Gastroesophageal sphincter (tissue), 4 donors: ENCODE results near the gene RAP1GAP2. TPM values are rescaled to one million over a fixed set of nuclear protein-coding genes. Genes with fewer than 3 reads are reported as not detected.
A peak's percentile ranks its signal among the peaks of the same experiment; 100 is the strongest.

ENCODE experiments used
- ATAC-seq: fragments of 150-250 bp; one replicate; pipeline ENCODE4 v1.9.1; 2016; ENCODE audit warnings: mild to moderate bottlenecking, moderate library complexity
- H3K27ac ChIP-seq, 4 donors: fragments of 200-600 bp; sonication (generic) in 3 of 4; 1 replicate in 3 of 4; 2 replicates in 1 of 4; pipeline ENCODE4 v1.5.1; 2016 to 2019
- H3K27me3 ChIP-seq: fragments of 200-600 bp; sonication (generic); one replicate; pipeline ENCODE4 v1.5.1; 2019
- H3K36me3 ChIP-seq, 2 donors: fragments of 200-600 bp; sonication (generic); one replicate each; pipeline ENCODE4 v1.5.1; 2019; ENCODE audit warnings: control low read depth in 1 of 2
- H3K4me1 ChIP-seq, 3 donors: fragments of 200-600 bp; sonication (generic); 1 replicate in 2 of 3; 2 replicates in 1 of 3; pipeline ENCODE4 v1.5.1; 2016 to 2019; ENCODE audit warnings: control low read depth in 2 of 3
- H3K4me3 ChIP-seq, 2 donors: fragments of 200-600 bp; sonication (generic); one replicate each; pipeline ENCODE4 v1.5.1; 2019; ENCODE audit warnings: mild to moderate bottlenecking in 1 of 2, moderate library complexity in 1 of 2
- H3K9me3 ChIP-seq, 3 donors: fragments of 200-600 bp; sonication (generic); one replicate each; pipeline ENCODE4 v1.5.1; 2017 to 2019; ENCODE audit warnings: control low read depth in 2 of 3
- CTCF ChIP-seq, 4 experiments: fragments of 200-600 bp in 2 of 4; fragments of 450-650 bp in 2 of 4; sonication (generic) in 1 of 4; IDR thresholded peaks; one replicate each; pipeline ENCODE4 v1.5.1; 2017 to 2019; ENCODE audit warnings: antibody characterized with exemption in 4 of 4, mild to moderate bottlenecking in 2 of 4, moderate library complexity in 2 of 4
- EP300 ChIP-seq: sonication (generic); formaldehyde crosslinking; IDR thresholded peaks from one replicate; pipeline ENCODE4 v1.6.1; 2017; ENCODE audit warnings: antibody characterized with exemption, mild to moderate bottlenecking
- POLR2A ChIP-seq, 2 donors: fragments of 450-650 bp; IDR thresholded peaks; one replicate each; pipeline ENCODE4 v1.6.1; 2017; ENCODE audit warnings: antibody characterized with exemption in 2 of 2, mild to moderate bottlenecking in 2 of 2, moderate library complexity in 1 of 2
- POLR2AphosphoS5 ChIP-seq: sonication (generic); formaldehyde crosslinking; IDR thresholded peaks from one replicate; pipeline ENCODE4 v1.6.1; 2017; ENCODE audit warnings: antibody characterized with exemption
- WGBS, 2 donors: methylation state at CpG; one replicate each; pipeline ENCODE4 v1.1.5; 2018; ENCODE audit warnings: low coverage in 1 of 2; 5-methylcytosine and 5-hydroxymethylcytosine counted together
- total RNA-seq, 4 donors: library from RNA; depleted of rRNA; stranded (reverse); fragments of >200 nt; gene quantifications; one replicate each; pipeline ENCODE4 v1.1.0, GENCODE V29; 2016

RAP1GAP2 gene
- total RNA-seq, 4 donors from 2014 or later, result 8.8 to 19.5 (median 11.3) TPM

DNA sequence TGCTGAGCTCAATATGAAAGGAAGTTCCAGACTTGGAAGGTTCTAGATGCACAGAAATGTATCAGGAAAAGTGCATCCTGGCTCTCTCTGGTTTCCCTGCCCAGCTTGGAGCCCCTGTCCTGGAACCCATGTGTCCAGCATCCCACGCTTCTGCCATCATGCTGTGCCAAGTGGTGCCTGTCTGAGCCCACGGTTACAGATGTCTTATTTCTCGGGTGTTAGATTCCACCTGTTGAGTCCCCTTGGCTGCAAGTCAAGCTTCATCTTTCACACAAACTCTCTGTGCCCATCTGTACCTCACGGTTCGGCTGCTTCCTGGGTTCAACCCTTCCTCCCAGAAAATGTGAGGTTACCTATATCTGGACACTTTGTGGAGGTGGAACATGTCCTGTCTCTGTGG lies 244.6 kb downstream of the RAP1GAP2 start:
- Histone ChIP-seq H3K4me1 (no peaks in the 10 kb centered on the region), H3K4me3 (no peak overlapping the region), H3K27me3 (peaks cover 44% of the 10 kb centered on the region), H3K27ac (no peak overlapping the region), H3K9me3 (peaks cover 0 to 18% (median 0%) of the 10 kb centered on the region in 3 donors), H3K36me3 (no peaks in the 10 kb centered on the region)
- TF ChIP-seq POLR2AphosphoS5 (no peak), POLR2A (IDR thresholded peaks at IDR 0.05) (no peak), CTCF (IDR thresholded peaks at IDR 0.05) (no peak), EP300 (no peak)
- 51 to 53% methylated on average over 5 of the region's 5 CpGs for WGBS, 2 donors
- no peak for ATAC-seq

DNA sequence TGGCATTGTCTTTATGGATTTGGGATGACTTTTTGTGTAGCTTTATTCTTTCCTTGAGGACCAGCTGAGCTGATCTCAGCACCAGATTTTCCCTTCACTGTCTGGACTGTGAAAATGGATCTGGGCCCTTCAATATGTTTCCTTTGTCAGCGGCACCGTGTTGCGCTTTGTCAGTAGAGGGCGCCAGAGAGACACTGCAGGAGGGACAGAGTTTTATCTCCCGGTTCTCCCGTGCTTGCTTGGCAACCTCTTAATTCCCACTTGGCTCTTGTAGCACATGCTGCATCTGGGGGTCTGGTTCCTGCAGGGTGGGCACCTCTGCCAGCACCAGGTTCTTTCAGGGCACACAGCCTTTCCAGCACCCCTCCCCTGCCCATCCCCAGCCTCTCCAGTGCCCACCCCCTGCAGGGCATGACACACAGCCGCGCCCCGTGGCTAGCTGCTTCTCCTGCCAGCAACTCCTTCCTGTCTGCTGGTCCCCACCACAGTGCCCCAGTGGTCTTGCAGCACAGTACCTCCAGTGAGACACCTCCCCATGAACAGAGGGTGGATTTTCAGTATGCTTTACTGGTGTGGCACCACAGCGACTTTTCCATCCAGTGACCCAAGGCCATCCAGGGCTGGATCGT lies 247.6 kb downstream of the RAP1GAP2 start:
- 50 to 53% methylated on average over 5 to 7 of the region's 11 CpGs for WGBS, 2 donors
- peaks cover 0 to 18% (median 0%) of the 10 kb centered on the region in 3 donors for H3K9me3 ChIP-seq
- H3K4me3 ChIP-seq, result no peak overlapping the region
- no peak overlapping the region for H3K27ac ChIP-seq
- H3K27me3 ChIP-seq, result peaks cover 38% of the 10 kb centered on the region
- H3K4me1 ChIP-seq, result peaks cover 0 to 8% (median 0%) of the 10 kb centered on the region in 3 donors
- no peak for ATAC-seq
- H3K36me3 ChIP-seq, result no peaks in the 10 kb centered on the region
- TF ChIP-seq CTCF (IDR thresholded peaks at IDR 0.05), result no peak
- no peak for TF ChIP-seq POLR2AphosphoS5
- no peak for TF ChIP-seq EP300
- TF ChIP-seq POLR2A (IDR thresholded peaks at IDR 0.05), result no peak

DNA sequence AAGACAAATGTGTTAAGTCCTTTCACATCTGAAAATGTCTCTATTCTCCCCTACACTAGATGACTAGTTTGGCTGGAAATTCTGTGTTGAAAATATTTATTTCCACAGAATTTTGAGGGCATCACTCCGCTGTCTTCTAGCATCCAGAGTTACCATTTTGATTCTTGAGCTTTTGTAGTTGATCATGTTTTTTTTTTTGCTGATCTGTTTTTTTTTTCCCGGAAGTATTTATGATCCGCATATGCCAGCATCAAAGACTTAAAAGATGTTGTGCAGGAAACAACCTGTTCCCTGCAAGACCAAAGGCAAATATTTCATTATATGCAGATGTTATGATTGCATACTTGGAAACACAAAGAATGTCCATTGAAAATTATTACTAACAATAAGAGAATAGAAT lies 250.5 kb downstream of the RAP1GAP2 start:
- H3K4me1 ChIP-seq, result peaks cover 0 to 14% (median 0%) of the 10 kb centered on the region in 3 donors
- no peak overlapping the region for H3K27ac ChIP-seq
- no peak overlapping the region for H3K4me3 ChIP-seq
- TF ChIP-seq CTCF (IDR thresholded peaks at IDR 0.05) (no peak), EP300 (no peak), POLR2A (IDR thresholded peaks at IDR 0.05) (no peak), POLR2AphosphoS5 (no peak)
- H3K36me3 ChIP-seq, result no peaks in the 10 kb centered on the region
- WGBS, 2 donors, result 76 to 80% methylated on average over 3 of the region's 3 CpGs
- no peak for ATAC-seq
- H3K27me3 ChIP-seq, result peaks cover 20% of the 10 kb centered on the region
- H3K9me3 ChIP-seq, result peaks cover 0 to 18% (median 0%) of the 10 kb centered on the region in 3 donors

DNA sequence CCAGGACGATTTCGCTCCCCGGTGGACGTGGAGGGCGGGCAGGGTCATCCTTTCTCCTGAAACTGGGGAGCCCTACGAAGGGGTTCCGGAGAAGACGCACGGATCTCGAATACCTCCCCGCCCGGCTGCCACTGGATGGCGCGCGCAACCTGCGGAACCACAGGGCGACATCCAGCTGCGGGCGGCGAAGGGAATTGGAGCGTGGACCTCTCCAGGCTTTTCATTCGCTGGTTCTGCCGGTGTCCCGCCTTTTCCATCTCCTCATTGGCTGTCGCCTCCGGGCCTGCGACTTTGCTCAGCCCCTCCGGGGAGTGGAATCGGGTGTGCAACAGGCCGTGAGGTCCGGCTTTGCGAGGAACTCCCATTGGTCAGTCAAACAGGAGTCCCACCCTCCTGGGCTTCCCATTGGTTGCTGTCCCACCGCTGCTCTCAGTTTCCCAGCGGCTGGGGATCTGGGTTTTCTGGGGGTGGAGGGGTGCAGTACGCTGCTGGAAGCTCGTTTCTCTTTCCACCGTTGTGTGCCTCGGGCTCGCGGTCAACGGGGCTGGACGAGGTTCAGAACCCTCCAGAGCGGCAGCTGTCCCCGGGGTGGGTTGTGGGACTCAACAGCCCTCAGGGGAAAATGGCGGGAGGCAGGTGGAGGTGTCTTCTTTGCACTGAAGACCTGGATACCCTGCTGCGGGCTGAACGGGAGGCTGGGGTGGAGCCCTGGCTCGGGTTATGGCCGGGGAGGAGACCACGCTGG lies 252.7 kb downstream of the RAP1GAP2 start:
- Histone ChIP-seq H3K4me3 (peak overlapping the region; percentile 37 to 62), H3K27ac (peak overlapping the region in 3 of 4 donors; percentile 75 to 79 (median 78)), H3K9me3 (peaks cover 0 to 9% (median 0%) of the 10 kb centered on the region in 3 donors), H3K27me3 (peaks cover 9% of the 10 kb centered on the region), H3K4me1 (peaks cover 0 to 14% (median 0%) of the 10 kb centered on the region in 3 donors), H3K36me3 (no peaks in the 10 kb centered on the region)
- TF ChIP-seq POLR2AphosphoS5 (peak; percentile 35), EP300 (no peak), CTCF (IDR thresholded peaks at IDR 0.05) (peak in 3 of 4 experiments; percentile 61 to 84 (median 72)), POLR2A (IDR thresholded peaks at IDR 0.05) (no peak)
- 0% methylated on average over 2 to 6 of the region's 50 CpGs for WGBS, 2 donors
- ATAC-seq, result peak; percentile 100
